ENCODE data around the gene DENND1B.
"Not testable (repeated sequence)": the region's sequence is repeated elsewhere in the genome, so short reads cannot be mapped to it uniquely, and the experiment has no call there.

DENND1B gene

DNA sequence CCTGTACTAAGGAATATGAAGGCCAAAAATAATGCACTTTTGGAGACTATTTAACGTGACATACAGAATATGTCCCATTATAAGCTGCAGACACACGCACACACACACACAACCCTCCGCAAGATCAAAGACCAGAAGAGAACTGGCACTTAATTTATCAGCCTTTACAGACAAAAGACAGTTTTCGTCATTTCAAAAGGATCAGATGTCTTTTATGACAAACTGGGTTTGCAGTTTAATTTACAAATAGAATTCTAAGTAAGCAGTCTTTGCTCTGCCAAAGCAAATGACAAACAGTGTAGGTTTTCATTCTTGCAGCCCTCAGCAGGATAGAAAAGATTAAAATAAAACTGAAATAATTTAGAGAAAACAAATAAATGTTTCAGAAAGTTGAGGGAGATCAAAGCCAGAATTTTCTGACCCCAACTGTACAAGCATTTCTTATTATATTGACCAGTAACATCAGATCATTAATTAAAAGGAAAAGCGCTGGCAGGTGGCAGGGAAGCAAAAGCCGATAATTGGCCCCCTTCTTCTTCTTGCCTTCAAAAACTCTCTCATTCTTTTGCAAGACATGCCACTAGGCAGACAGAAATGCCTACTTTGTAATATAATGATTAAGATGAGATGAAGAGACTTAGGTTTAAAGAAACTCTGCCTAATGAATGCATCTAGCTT is 169.0 kb downstream of the DENND1B start:
- no peak for DNase-seq (ENCODE audit: insufficient read length, low spot score)
- no peak for TF ChIP-seq POLR2A (IDR thresholded peaks at IDR 0.05; ENCODE audit: low read depth, low read length)
- no peak for TF ChIP-seq POU2F2 (IDR thresholded peaks at IDR 0.05; ENCODE audit: low read depth, low read length)
- no peak for TF ChIP-seq PAX5 (IDR thresholded peaks at IDR 0.05; ENCODE audit: insufficient read depth, low read length, severe bottlenecking)
- TF ChIP-seq POLR2AphosphoS5 (IDR thresholded peaks at IDR 0.05; ENCODE audit: low read depth, low read length), result no peak
- no peak for TF ChIP-seq TAF1 (IDR thresholded peaks at IDR 0.05; ENCODE audit: low read depth, low read length)
- no peak for TF ChIP-seq SPI1 (IDR thresholded peaks at IDR 0.05; ENCODE audit: low read depth, low read length)
- FAIRE-seq, result no peak

DNA sequence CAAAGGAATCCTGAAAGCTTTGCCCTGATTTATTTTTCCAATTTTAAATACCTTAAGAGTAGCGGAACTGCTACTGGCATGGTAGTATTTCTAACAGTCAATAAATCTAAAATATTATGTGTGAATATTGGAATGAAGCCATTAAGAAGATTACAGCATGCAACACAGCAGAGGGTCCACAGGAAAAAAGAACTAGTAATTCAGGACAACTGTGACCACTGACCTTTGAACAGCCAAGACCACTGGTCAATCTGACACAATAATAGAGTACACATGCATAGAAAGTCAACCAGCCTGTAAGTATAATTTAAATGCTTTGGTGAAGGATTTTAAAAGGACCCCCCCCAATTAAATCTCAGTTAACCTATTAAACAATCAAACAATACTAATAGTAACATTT is 171.0 kb downstream of the DENND1B start:
- DNase-seq (ENCODE audit: insufficient read length, low spot score), result no peak
- TF ChIP-seq SPI1 (IDR thresholded peaks at IDR 0.05; ENCODE audit: low read depth, low read length), result no peak
- no peak for TF ChIP-seq TAF1 (IDR thresholded peaks at IDR 0.05; ENCODE audit: low read depth, low read length)
- no peak for TF ChIP-seq PAX5 (IDR thresholded peaks at IDR 0.05; ENCODE audit: insufficient read depth, low read length, severe bottlenecking)
- TF ChIP-seq POLR2A (IDR thresholded peaks at IDR 0.05; ENCODE audit: low read depth, low read length), result no peak
- TF ChIP-seq POU2F2 (IDR thresholded peaks at IDR 0.05; ENCODE audit: low read depth, low read length), result no peak
- TF ChIP-seq POLR2AphosphoS5 (IDR thresholded peaks at IDR 0.05; ENCODE audit: low read depth, low read length), result no peak
- FAIRE-seq, result no peak

DNA sequence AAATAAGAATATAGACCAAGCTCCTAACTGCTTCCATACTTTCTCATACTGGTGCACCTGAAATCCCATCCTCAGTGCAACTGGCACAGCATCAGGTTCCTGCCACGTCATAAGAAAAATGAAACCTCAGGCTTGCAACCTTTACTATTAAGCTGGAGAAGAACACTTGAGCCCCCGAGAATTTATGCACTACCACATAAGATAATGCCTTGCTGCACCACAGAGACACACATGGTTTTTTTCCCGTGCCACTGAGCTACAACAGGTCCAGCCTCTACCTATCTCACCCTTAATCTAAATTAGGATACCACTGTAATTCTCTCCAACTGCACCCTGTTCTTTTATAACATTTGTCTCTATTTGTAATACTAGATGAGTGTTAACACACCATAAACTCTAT is 174.5 kb downstream of the DENND1B start:
- DNase-seq (ENCODE audit: insufficient read length, low spot score) (no peak), FAIRE-seq (no peak)
- TF ChIP-seq POLR2AphosphoS5 (IDR thresholded peaks at IDR 0.05; ENCODE audit: low read depth, low read length), result no peak
- TF ChIP-seq POLR2A (IDR thresholded peaks at IDR 0.05; ENCODE audit: low read depth, low read length), result no peak
- TF ChIP-seq TAF1 (IDR thresholded peaks at IDR 0.05; ENCODE audit: low read depth, low read length), result no peak
- TF ChIP-seq PAX5 (IDR thresholded peaks at IDR 0.05; ENCODE audit: insufficient read depth, low read length, severe bottlenecking), result no peak
- no peak for TF ChIP-seq SPI1 (IDR thresholded peaks at IDR 0.05; ENCODE audit: low read depth, low read length)
- no peak for TF ChIP-seq POU2F2 (IDR thresholded peaks at IDR 0.05; ENCODE audit: low read depth, low read length)

- no peak for DNase-seq (ENCODE audit: insufficient read length, low spot score)
- TF ChIP-seq POLR2A (IDR thresholded peaks at IDR 0.05; ENCODE audit: low read depth, low read length) (no peak), POU2F2 (IDR thresholded peaks at IDR 0.05; ENCODE audit: low read depth, low read length) (no peak), SPI1 (IDR thresholded peaks at IDR 0.05; ENCODE audit: low read depth, low read length) (no peak), PAX5 (IDR thresholded peaks at IDR 0.05; ENCODE audit: insufficient read depth, low read length, severe bottlenecking) (no peak), POLR2AphosphoS5 (IDR thresholded peaks at IDR 0.05; ENCODE audit: low read depth, low read length) (no peak), TAF1 (IDR thresholded peaks at IDR 0.05; ENCODE audit: low read depth, low read length) (no peak)
- FAIRE-seq, result no peak
Observed at GRCh38 chr1:197599789-197600188, 175.5 kb downstream of the DENND1B start.

GRCh38 chr1:197598935-197599334 is 176.3 kb downstream of the DENND1B start:
- DNase-seq (ENCODE audit: insufficient read length, low spot score), result no peak
- TF ChIP-seq POU2F2 (IDR thresholded peaks at IDR 0.05; ENCODE audit: low read depth, low read length), result no peak
- no peak for TF ChIP-seq TAF1 (IDR thresholded peaks at IDR 0.05; ENCODE audit: low read depth, low read length)
- TF ChIP-seq PAX5 (IDR thresholded peaks at IDR 0.05; ENCODE audit: insufficient read depth, low read length, severe bottlenecking), result no peak
- no peak for TF ChIP-seq POLR2A (IDR thresholded peaks at IDR 0.05; ENCODE audit: low read depth, low read length)
- no peak for TF ChIP-seq POLR2AphosphoS5 (IDR thresholded peaks at IDR 0.05; ENCODE audit: low read depth, low read length)
- TF ChIP-seq SPI1 (IDR thresholded peaks at IDR 0.05; ENCODE audit: low read depth, low read length), result no peak
- FAIRE-seq, result no peak

GRCh38 chr1:197595304-197595904 is 179.9 kb downstream of the DENND1B start:
- DNase-seq (ENCODE audit: insufficient read length, low spot score), result no peak
- FAIRE-seq, result no peak
- TF ChIP-seq PAX5 (IDR thresholded peaks at IDR 0.05; ENCODE audit: insufficient read depth, low read length, severe bottlenecking) (no peak), SPI1 (IDR thresholded peaks at IDR 0.05; ENCODE audit: low read depth, low read length) (no peak), POU2F2 (IDR thresholded peaks at IDR 0.05; ENCODE audit: low read depth, low read length) (no peak), POLR2A (IDR thresholded peaks at IDR 0.05; ENCODE audit: low read depth, low read length) (no peak), TAF1 (IDR thresholded peaks at IDR 0.05; ENCODE audit: low read depth, low read length) (no peak), POLR2AphosphoS5 (IDR thresholded peaks at IDR 0.05; ENCODE audit: low read depth, low read length) (no peak)

DNA sequence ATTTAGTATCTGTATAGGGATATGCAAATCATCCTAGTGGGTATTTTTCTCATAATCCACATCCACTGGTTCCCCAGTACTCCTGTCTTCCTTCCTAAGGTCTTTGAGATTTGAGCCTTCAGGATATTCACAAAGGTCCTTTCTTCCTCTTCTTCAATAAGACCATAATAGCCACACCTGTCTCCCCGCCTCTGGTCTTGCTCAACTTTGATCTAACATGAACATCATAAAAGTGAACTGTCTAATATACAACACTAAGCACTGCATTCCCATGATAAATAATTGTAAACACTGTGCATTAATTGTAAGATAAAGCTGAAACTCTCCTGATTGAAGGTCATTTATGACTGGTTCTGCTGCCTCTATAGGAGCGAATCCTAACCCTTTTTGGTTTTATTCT is 184.6 kb downstream of the DENND1B start:
- TF ChIP-seq TAF1 (IDR thresholded peaks at IDR 0.05; ENCODE audit: low read depth, low read length) (no peak), POU2F2 (IDR thresholded peaks at IDR 0.05; ENCODE audit: low read depth, low read length) (no peak), PAX5 (IDR thresholded peaks at IDR 0.05; ENCODE audit: insufficient read depth, low read length, severe bottlenecking) (no peak), SPI1 (IDR thresholded peaks at IDR 0.05; ENCODE audit: low read depth, low read length) (no peak), POLR2A (IDR thresholded peaks at IDR 0.05; ENCODE audit: low read depth, low read length) (no peak), POLR2AphosphoS5 (IDR thresholded peaks at IDR 0.05; ENCODE audit: low read depth, low read length) (no peak)
- FAIRE-seq (no peak), DNase-seq (ENCODE audit: insufficient read length, low spot score) (no peak)

DNA sequence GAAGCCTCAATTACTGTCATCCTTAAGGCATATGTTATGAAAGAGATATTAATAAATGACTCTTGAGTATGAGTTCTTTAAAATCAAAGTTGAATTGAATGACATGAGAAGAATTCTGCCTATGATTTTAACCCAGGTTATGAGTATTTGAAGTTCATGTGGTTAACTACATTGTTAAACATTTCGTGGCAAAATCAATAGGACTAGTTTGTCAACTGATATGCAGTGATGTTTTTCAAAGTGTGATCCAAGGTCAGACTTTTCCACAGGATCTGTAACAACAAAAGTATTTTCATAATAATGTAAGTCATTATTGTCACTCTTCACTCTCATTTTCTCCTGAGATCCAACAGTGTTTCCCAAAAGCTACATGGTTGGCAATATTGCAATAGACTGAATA is 189.5 kb downstream of the DENND1B start:
- TF ChIP-seq POU2F2 (IDR thresholded peaks at IDR 0.05; ENCODE audit: low read depth, low read length), result no peak
- no peak for TF ChIP-seq POLR2AphosphoS5 (IDR thresholded peaks at IDR 0.05; ENCODE audit: low read depth, low read length)
- TF ChIP-seq TAF1 (IDR thresholded peaks at IDR 0.05; ENCODE audit: low read depth, low read length), result no peak
- no peak for TF ChIP-seq SPI1 (IDR thresholded peaks at IDR 0.05; ENCODE audit: low read depth, low read length)
- no peak for TF ChIP-seq PAX5 (IDR thresholded peaks at IDR 0.05; ENCODE audit: insufficient read depth, low read length, severe bottlenecking)
- no peak for TF ChIP-seq POLR2A (IDR thresholded peaks at IDR 0.05; ENCODE audit: low read depth, low read length)
- DNase-seq (ENCODE audit: insufficient read length, low spot score) (no peak), FAIRE-seq (no peak)

- no peak for FAIRE-seq
- TF ChIP-seq SPI1 (IDR thresholded peaks at IDR 0.05; ENCODE audit: low read depth, low read length) (no peak), TAF1 (IDR thresholded peaks at IDR 0.05; ENCODE audit: low read depth, low read length) (no peak), POU2F2 (IDR thresholded peaks at IDR 0.05; ENCODE audit: low read depth, low read length) (no peak), POLR2A (IDR thresholded peaks at IDR 0.05; ENCODE audit: low read depth, low read length) (no peak), PAX5 (IDR thresholded peaks at IDR 0.05; ENCODE audit: insufficient read depth, low read length, severe bottlenecking) (no peak), POLR2AphosphoS5 (IDR thresholded peaks at IDR 0.05; ENCODE audit: low read depth, low read length) (no peak)
- DNase-seq (ENCODE audit: insufficient read length, low spot score), result no peak
Observed at GRCh38 chr1:197577580-197577979, 197.7 kb downstream of the DENND1B start.

GRCh38 chr1:197575531-197575930 is 199.7 kb downstream of the DENND1B start:
- DNase-seq (ENCODE audit: insufficient read length, low spot score); FAIRE-seq: not testable (repeated sequence)

All from GM12891 (cell line).